22Rv1 (cell line): Measurements from ENCODE around the gene MYO10.
"Not testable (repeated sequence)": the region's sequence is repeated elsewhere in the genome, so short reads cannot be mapped to it uniquely, and the experiment has no call there.

ENCODE experiments used
- ZFX ChIP-seq: fragments of 450-650 bp; IDR thresholded peaks from 2 replicates; pipeline ENCODE4 v1.6.1; 2017; ENCODE audit warnings: antibody characterized with exemption, borderline replicate concordance
- TF ChIP-seq, protein P1 (sequence below): fragments of 450-650 bp; IDR thresholded peaks from 2 replicates; pipeline ENCODE4 v1.5.1; 2017; ENCODE audit warnings: mild to moderate bottlenecking

DNA sequence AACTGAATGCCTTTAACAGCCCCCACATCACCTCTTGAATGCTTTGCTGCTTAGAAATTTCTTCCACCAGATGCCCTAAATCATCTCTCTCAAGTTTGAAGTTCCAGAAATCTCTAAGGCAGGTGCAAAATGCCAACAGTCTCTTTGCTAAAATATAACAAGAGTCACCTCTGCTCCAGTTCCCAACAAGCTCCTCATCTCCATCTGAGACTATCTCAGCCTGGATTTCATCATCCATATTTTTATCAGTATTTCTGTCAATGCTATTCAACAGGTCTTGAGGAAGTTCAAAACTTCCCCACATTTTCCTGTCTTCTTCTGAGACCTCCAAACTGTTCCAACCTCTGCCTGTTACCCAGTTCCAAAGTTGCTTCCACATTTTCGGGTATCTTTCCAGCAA lies 61.7 kb downstream of the MYO10 start:
- TF ChIP-seq, protein P1, sequence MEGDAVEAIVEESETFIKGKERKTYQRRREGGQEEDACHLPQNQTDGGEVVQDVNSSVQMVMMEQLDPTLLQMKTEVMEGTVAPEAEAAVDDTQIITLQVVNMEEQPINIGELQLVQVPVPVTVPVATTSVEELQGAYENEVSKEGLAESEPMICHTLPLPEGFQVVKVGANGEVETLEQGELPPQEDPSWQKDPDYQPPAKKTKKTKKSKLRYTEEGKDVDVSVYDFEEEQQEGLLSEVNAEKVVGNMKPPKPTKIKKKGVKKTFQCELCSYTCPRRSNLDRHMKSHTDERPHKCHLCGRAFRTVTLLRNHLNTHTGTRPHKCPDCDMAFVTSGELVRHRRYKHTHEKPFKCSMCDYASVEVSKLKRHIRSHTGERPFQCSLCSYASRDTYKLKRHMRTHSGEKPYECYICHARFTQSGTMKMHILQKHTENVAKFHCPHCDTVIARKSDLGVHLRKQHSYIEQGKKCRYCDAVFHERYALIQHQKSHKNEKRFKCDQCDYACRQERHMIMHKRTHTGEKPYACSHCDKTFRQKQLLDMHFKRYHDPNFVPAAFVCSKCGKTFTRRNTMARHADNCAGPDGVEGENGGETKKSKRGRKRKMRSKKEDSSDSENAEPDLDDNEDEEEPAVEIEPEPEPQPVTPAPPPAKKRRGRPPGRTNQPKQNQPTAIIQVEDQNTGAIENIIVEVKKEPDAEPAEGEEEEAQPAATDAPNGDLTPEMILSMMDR = not testable (repeated sequence)
- not testable (repeated sequence) for TF ChIP-seq ZFX
